ENCODE measurements around the gene SCP2.

Gene SCP2

GRCh38 chr1:52907812-52908153 is 19.3 kb upstream of the SCP2 start:
- no peak for TF ChIP-seq EZH2phosphoT487 (conservative IDR thresholded peaks at IDR 0.05; ENCODE audit: low read length)
- TF ChIP-seq, protein P1, sequence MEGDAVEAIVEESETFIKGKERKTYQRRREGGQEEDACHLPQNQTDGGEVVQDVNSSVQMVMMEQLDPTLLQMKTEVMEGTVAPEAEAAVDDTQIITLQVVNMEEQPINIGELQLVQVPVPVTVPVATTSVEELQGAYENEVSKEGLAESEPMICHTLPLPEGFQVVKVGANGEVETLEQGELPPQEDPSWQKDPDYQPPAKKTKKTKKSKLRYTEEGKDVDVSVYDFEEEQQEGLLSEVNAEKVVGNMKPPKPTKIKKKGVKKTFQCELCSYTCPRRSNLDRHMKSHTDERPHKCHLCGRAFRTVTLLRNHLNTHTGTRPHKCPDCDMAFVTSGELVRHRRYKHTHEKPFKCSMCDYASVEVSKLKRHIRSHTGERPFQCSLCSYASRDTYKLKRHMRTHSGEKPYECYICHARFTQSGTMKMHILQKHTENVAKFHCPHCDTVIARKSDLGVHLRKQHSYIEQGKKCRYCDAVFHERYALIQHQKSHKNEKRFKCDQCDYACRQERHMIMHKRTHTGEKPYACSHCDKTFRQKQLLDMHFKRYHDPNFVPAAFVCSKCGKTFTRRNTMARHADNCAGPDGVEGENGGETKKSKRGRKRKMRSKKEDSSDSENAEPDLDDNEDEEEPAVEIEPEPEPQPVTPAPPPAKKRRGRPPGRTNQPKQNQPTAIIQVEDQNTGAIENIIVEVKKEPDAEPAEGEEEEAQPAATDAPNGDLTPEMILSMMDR (IDR thresholded peaks at IDR 0.05; ENCODE audit: insufficient read depth, low read length, poor library complexity, severe bottlenecking) = no peak
- no peak overlapping the region for H3K4me3 ChIP-seq (ENCODE audit: insufficient read depth, low read length, poor library complexity, severe bottlenecking)
- H3K27ac ChIP-seq (ENCODE audit: low read depth, low read length) = no peak overlapping the region

GRCh38 chr1:52911541-52911940 is 15.5 kb upstream of the SCP2 start:
- Histone ChIP-seq H3K9me2 (replicated peaks; ENCODE audit: insufficient read depth, low read length) (no peaks in the 10 kb centered on the region), H4K20me1 (ENCODE audit: low read depth, low read length) (no peaks in the 10 kb centered on the region), H3K36me3 (ENCODE audit: low read length) (no peaks in the 10 kb centered on the region), H3K9me3 (ENCODE audit: insufficient read depth, low read length) (no peaks in the 10 kb centered on the region), H3F3A (ENCODE audit: insufficient read depth) (no peaks in the 10 kb centered on the region), H3K4me2 (ENCODE audit: low read depth, low read length, poor library complexity, severe bottlenecking) (no peak overlapping the region), H3K4me3 (ENCODE audit: insufficient read depth, low read length, poor library complexity, severe bottlenecking) (no peak overlapping the region), H2AFZ (ENCODE audit: low read depth, low read length, severe bottlenecking) (no peak overlapping the region), H3K27ac (ENCODE audit: low read depth, low read length) (no peak overlapping the region), H3K9ac (ENCODE audit: low read length) (no peak overlapping the region), H3K27me3 (ENCODE audit: low read length) (no peaks in the 10 kb centered on the region), H3K79me2 (ENCODE audit: insufficient read depth, low read length) (no peaks in the 10 kb centered on the region)
- TF ChIP-seq, protein P1 (IDR thresholded peaks at IDR 0.05; ENCODE audit: insufficient read depth, low read length, poor library complexity, severe bottlenecking) = no peak
- no peak for TF ChIP-seq EZH2phosphoT487 (conservative IDR thresholded peaks at IDR 0.05; ENCODE audit: low read length)

More at GRCh38 chr1:52907812-52908153, 19.3 kb upstream of the SCP2 start:
- Histone ChIP-seq H4K20me1 (ENCODE audit: low read depth, low read length) (no peaks in the 10 kb centered on the region), H3K27me3 (ENCODE audit: low read length) (no peaks in the 10 kb centered on the region), H3F3A (ENCODE audit: insufficient read depth) (no peaks in the 10 kb centered on the region), H3K4me2 (ENCODE audit: low read depth, low read length, poor library complexity, severe bottlenecking) (no peak overlapping the region), H2AFZ (ENCODE audit: low read depth, low read length, severe bottlenecking) (no peak overlapping the region), H3K79me2 (ENCODE audit: insufficient read depth, low read length) (no peaks in the 10 kb centered on the region), H3K9ac (ENCODE audit: low read length) (no peak overlapping the region), H3K9me3 (ENCODE audit: insufficient read depth, low read length) (no peaks in the 10 kb centered on the region), H3K36me3 (ENCODE audit: low read length) (no peaks in the 10 kb centered on the region), H3K9me2 (replicated peaks; ENCODE audit: insufficient read depth, low read length) (no peaks in the 10 kb centered on the region)

- H3K4me3 ChIP-seq (ENCODE audit: insufficient read depth, low read length, poor library complexity, severe bottlenecking) = no peak overlapping the region
- H3K27ac ChIP-seq (ENCODE audit: low read depth, low read length) = no peak overlapping the region
- H3K79me2 ChIP-seq (ENCODE audit: insufficient read depth, low read length) = no peaks in the 10 kb centered on the region
- H3K36me3 ChIP-seq (ENCODE audit: low read length) = no peaks in the 10 kb centered on the region
- no peaks in the 10 kb centered on the region for H3F3A ChIP-seq (ENCODE audit: insufficient read depth)
- H4K20me1 ChIP-seq (ENCODE audit: low read depth, low read length) = no peaks in the 10 kb centered on the region
- no peak overlapping the region for H2AFZ ChIP-seq (ENCODE audit: low read depth, low read length, severe bottlenecking)
- no peaks in the 10 kb centered on the region for H3K9me3 ChIP-seq (ENCODE audit: insufficient read depth, low read length)
- H3K9me2 ChIP-seq (replicated peaks; ENCODE audit: insufficient read depth, low read length) = no peaks in the 10 kb centered on the region
- TF ChIP-seq EZH2phosphoT487 (conservative IDR thresholded peaks at IDR 0.05; ENCODE audit: low read length) = no peak
- TF ChIP-seq, protein P1 (IDR thresholded peaks at IDR 0.05; ENCODE audit: insufficient read depth, low read length, poor library complexity, severe bottlenecking) = no peak
- no peak overlapping the region for H3K9ac ChIP-seq (ENCODE audit: low read length)
- no peaks in the 10 kb centered on the region for H3K27me3 ChIP-seq (ENCODE audit: low read length)
- no peak overlapping the region for H3K4me2 ChIP-seq (ENCODE audit: low read depth, low read length, poor library complexity, severe bottlenecking)
These were observed 14.1 kb upstream of the SCP2 start for GRCh38 chr1:52913014-52913413.
